HG03159 (cell line): ENCODE results near the gene SIRT1.
"Not testable (repeated sequence)": the region's sequence is repeated elsewhere in the genome, so short reads cannot be mapped to it uniquely, and the experiment has no call there.

Experiments
- ATAC-seq: cut with Tn5 transposase; IDR thresholded peaks from one replicate; pipeline ENCODE4 v1.9.1; 2021; ENCODE audit warnings: mild to moderate bottlenecking, moderate library complexity; ENCODE audit not compliant: unreplicated experiment

The SIRT1 gene

GRCh38 chr10:67884313-67884841 lies at the start of gene SIRT1:
Gene SIRT1, plus strand, starts transcription at chr10:67884656. Its CDS starts 66 bp downstream, at chr10:67884722.
- peak; percentile 84 for ATAC-seq

GRCh38 chr10:67835541-67836394 lies 48.7 kb upstream of the SIRT1 start:
- not testable (repeated sequence) for ATAC-seq

GRCh38 chr10:67836488-67836887 lies 48.0 kb upstream of the SIRT1 start:
- ATAC-seq, result no peak

DNA sequence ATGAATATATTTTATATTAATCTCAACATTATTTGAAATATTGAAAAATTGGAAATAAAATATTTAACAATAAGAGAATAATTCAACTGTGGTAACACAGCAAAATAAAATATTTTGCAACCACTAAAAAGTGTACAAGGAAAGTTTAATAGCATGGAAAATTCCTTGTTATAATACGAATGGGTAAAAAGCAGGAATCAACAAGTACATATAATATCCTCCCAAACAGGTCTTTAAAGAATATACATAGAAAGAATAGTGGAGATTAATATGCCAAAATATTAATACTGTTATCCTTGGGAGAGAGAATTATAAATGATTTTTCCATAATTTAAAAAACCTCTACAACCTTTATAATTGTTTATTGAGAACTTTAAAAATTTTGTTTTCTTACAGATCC lies 47.5 kb upstream of the SIRT1 start:
- no peak for ATAC-seq

- peak; percentile 70 for ATAC-seq
Observed at GRCh38 chr10:67837541-67838314, 46.7 kb upstream of the SIRT1 start, which contains the start of gene DNAJC12. Gene DNAJC12, minus strand, starts transcription at chr10:67838188. Its CDS starts 177 bp downstream, at chr10:67838011.

DNA sequence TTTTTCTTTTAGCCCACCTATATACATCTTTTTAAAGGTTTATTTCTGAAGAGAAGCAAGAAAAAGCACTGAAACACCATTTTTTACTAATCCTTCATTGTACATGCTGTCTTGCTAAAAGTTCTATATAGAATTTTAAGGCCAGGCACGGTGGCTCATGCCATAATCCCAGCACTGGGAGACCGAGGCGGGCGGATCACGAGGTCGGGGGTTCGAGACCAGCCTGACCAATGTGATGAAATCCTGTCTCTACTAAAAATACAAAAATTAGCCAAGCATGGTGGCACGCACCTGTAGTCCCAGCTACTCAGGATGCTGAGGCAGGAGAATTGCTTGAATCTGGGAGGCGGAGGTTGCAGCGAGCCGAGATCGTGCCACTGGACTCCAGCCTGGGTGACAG lies 44.9 kb upstream of the SIRT1 start:
- not testable (repeated sequence) for ATAC-seq

DNA sequence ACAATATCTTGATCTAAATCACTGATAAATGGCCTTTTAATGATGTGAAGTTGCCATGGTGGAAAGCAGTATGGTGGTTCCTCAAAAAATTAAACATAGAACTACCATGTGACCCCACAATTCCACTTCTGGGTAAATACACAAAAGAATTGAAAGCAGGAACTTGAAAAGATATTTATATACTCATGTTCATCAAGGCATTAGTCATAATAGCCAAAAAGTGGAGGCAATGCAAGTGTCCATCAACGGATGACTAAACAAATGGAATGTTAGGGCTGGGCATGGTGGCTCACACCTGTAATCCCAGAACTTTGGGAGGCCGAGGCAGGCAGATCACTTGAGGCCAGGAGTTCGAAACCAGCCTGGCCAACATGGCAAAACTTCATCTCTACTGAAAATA lies 44.5 kb upstream of the SIRT1 start:
- ATAC-seq, result no peak

DNA sequence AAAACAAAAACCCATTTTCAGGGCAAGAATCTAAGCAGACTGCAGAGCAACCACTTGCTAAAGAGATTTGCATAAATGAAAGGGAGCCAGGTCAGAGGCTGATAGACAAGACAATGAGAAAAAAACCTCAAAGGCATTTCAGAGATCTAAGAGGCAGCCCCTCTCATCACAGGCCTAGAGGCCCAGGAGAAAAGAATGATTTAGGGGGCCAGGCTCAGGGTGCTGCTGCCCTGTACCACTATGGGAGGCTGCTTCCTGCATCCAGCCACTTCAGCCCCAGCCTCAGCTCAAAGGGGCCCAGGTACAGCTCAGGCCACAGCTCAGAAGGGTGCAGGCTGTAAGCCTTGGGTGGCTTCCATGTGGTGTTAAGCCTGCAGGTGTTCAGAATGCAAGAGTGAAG lies 42.7 kb upstream of the SIRT1 start:
- ATAC-seq, result no peak

DNA sequence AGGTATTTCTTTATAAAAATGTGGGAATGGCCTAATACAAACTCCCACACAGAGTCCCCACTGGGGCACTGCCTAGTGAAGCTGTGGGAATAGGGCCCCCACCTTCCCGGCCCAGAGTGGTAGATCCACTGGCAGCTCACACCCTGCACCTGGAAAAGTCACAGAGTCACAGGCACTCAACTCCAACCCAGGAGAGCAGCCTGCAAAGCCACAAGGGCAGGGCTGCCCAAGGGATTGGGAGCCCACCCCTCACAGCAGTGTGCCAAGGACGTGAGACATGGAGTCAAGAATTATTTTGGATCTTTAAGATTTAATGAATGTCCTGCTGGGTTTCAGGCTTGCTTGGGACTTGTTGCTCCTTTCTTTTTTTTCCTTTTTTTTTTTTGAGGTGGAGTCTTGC lies 41.2 kb upstream of the SIRT1 start:
- ATAC-seq, result no peak

DNA sequence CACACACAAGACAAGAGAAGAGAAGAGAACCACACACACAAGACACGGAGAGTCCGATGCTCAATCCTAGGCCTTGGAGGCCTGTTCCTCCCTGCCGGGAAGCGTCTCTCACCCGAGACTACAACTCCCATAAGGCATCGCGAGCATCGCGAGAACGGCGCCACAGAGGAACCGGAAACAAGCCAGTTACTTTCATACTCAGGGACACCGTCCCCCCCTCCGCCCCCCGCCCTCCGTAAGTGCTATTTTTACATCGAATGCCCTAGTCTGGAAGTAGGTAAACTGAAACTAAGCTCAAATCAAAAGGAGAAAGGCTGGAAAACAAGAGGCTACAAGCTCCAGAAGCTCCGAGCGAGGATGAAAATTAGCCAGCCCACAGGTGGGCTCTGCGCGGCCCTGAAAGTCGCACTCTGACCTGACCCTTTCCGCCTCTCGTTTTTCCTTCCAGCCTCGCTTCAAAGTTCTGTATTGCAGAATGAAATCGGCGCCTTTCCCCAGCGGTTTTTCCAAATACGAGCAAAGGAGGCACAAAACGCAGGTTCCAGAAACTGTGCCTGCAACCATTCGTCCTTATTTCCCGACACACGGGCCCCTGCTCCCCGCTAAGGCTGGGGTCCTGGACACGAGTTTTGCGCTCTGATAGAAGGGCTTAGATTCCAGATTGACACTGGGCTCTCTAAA lies 35.0 kb upstream of the SIRT1 start:
- ATAC-seq, result peak; percentile 92

- ATAC-seq, result no peak
Observed at GRCh38 chr10:67851186-67851585, 33.3 kb upstream of the SIRT1 start.

DNA sequence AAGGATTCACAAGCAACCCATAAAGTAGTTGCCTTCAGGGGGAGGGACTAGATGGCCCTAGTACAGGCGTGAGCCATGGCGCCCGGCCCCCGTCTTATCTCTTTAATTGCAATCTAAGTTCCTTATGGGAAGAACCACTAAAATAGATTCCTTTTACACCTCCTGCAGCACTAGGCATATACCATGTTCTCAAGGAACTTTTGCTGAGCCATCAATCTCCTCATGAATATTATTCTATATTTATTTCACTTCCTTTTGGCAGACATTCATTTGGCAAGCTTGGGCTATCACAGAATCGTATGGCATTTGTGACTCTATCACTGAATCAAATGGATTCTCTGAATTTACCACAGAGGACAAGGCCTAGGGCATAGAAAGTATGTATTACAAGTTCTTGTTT lies 31.7 kb upstream of the SIRT1 start:
- ATAC-seq, result no peak

DNA sequence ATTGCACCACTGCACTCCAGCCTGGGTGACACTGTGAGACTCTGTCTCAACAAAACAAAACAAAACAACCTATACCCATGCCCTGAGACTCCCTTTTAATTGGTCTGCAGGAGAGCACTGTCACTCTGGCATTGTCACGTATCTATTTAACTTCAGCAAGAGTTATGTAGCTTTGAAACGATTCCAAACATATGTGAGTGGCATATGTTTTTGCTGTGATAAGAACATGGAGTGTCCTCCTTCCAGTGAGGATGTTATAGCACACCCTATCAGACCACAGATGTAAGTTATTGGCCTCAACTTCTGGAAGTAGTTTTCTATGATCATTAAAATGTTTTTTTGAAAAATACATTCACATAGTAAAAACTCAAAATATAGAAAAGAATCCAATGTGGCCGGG lies 30.9 kb upstream of the SIRT1 start:
- no peak for ATAC-seq

DNA sequence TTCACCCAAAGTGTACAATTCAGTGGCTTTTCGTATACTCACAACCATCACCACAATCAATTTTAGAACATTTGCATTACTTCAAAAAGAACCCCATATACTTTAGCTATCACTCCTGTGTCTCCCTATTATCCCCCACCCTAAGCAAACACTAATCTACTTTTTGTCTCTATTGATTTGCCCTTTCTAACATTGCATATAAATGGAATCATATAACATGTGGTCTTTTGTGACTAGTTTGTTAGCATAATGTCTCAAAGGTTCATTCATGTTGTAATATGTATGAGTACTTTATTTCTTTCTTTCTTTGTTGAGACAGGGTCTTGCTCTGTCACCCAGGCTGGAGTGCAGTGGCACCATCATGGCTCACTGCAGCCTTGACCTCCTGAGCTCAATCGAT lies 25.5 kb upstream of the SIRT1 start:
- ATAC-seq, result no peak

GRCh38 chr10:67861750-67862432 lies 22.6 kb upstream of the SIRT1 start:
- no peak for ATAC-seq

DNA sequence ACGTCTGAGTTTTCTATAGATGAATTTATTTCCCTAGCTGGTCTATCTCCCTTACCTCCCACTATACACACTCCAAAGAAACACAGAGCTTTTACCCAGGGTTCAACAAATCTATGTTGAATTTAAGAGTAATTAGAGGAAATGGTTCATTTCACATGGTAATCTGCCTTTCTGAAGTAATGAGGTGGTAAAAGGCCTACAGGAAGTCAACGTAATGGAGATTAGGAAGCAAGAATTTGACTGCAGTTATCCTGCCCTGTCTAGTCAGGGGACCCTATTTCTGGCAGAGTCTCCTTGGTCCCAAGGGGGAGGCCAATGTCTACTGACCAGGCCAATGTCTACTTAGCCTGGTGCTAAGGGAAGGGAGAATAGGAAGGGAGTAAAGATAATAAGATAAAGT lies 21.4 kb upstream of the SIRT1 start:
- no peak for ATAC-seq

DNA sequence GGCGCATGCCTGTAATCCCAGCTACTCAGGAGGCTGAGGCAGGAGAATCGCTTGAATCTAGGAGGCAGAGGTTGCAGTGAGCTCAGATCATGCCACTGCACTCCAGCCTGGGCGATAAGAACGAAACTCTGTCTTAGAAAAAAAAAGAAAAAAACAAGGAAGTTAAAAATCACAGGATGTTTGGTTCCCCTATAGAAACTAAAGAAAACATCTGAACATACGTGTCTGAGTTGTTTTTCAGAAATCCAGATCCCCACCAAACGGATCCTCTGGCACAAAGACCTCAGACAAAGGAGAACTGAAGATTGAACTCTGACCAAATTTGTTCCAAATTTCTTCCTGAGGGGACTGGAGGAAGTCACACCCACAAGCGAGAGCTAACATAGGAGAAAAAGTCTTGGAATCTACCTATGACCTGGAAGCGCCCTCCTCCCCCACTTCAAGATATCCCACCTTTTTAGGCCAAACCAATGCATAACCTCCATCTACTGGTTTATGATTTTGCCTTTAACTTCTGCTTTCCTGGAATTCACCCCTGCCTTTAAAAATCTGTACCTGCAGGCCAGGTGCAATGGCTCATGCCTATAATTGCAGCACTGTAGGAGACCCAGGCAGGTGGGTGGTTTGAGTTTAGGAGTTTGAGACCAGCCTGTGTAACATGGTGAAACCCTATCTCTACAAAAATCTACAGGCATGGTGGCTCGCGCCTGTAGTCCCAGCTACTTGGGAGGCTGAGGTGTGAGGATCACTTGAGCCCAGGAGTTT lies 19.7 kb upstream of the SIRT1 start:
- no peak for ATAC-seq

- ATAC-seq, result no peak
Observed at GRCh38 chr10:67868132-67868531, 16.3 kb upstream of the SIRT1 start.

DNA sequence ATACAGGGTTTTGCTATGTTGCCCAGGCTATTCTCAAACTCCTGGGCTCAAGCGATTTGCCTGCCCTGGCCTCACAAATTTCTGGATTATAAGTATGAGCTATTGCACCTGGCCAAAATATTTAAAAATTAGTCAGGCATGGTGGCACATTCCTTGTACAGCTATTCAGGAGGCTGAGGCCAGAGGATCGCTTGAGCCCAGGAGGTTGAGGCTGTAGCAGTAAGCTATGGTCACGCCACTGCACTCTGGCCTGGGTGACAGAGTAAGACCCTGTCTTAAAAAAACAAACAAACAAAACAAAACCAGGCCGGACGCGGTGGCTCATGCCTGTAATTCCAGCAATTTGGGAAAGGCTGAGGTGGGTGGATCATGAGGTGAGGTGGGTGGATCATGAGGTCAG lies 14.5 kb upstream of the SIRT1 start:
- no peak for ATAC-seq
